Measurements from ENCODE around the gene HMX1.

DNA sequence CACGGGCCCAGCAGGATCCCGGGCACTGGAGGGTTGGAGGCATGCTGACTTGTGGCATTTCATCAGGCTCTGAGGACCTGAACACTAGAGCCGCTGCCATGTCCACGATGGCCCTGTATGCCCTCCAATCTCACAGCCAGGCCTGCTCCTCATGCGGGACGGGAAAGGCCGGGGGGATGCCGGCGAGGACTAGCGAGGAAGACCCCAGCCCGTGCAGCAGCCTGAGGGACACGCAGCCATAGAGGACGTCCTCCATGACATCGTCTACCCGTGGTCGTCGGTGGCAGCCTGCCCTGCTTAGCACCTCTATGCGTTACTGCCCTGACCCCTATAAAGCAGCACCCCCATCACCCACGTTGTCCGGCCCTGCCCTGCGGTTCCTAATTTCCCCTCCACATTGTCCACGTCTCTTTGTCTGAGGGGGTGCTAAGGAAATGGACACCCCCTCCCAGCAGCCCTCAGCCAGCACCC is 32.6 kb downstream of the HMX1 start:
- TF ChIP-seq, protein P1, sequence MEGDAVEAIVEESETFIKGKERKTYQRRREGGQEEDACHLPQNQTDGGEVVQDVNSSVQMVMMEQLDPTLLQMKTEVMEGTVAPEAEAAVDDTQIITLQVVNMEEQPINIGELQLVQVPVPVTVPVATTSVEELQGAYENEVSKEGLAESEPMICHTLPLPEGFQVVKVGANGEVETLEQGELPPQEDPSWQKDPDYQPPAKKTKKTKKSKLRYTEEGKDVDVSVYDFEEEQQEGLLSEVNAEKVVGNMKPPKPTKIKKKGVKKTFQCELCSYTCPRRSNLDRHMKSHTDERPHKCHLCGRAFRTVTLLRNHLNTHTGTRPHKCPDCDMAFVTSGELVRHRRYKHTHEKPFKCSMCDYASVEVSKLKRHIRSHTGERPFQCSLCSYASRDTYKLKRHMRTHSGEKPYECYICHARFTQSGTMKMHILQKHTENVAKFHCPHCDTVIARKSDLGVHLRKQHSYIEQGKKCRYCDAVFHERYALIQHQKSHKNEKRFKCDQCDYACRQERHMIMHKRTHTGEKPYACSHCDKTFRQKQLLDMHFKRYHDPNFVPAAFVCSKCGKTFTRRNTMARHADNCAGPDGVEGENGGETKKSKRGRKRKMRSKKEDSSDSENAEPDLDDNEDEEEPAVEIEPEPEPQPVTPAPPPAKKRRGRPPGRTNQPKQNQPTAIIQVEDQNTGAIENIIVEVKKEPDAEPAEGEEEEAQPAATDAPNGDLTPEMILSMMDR (IDR thresholded peaks at IDR 0.05): no peak
- TF ChIP-seq POLR2A (IDR thresholded peaks at IDR 0.05): no peak

Data from thyroid gland (tissue), 4 donors.